GM21381 (cell line): Measurements from ENCODE around the gene EPB41L2.
"Not testable (repeated sequence)": the region's sequence is repeated elsewhere in the genome, so short reads cannot be mapped to it uniquely, and the experiment has no call there.

Experiments
- ATAC-seq: cut with Tn5 transposase; IDR thresholded peaks from one replicate; pipeline ENCODE4 v1.9.1; 2021; ENCODE audit warnings: mild to moderate bottlenecking, moderate library complexity; ENCODE audit not compliant: unreplicated experiment

The EPB41L2 gene

DNA sequence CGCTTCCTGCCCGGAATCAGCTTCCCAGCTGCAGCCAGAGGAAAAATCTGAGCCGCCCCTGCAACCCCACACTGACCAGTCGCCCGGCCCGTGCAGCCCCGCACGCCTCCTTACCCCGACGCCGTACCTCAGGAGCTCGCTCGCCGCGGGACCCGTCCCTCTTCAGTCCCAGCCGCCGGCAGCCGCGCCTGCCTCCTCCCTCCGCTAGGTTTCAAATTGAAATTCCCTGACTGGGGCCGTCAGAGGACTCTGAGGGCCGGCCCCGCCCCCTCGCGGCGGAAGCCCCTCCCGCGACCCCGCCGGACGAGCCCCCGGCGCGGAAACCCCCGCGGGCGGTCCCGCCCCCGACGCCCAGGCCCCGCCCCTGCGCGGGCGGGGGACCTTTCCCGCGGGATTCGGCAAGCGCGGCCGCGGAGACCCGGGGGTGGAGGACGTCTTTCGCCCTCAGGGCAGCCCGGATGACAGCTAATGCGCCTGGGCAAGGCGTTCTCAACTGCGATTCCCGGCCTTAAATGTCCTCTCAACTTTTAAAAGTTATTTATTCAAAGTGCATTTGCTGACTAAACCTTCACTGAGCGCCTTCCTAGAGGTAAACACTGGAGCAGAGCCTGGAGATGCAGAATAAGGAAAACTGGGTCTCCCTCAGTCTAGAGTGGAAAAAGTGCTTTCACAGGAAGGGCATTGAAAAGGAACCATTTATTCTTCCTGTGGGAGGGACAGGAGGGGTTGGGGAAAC lies at the start of gene EPB41L2:
Gene EPB41L2, minus strand, starts transcription at position 218 of the 736 bp plus-strand sequence. CDS start 106,760 bp downstream, outside the sequence.
- ATAC-seq, result peak; percentile 77

DNA sequence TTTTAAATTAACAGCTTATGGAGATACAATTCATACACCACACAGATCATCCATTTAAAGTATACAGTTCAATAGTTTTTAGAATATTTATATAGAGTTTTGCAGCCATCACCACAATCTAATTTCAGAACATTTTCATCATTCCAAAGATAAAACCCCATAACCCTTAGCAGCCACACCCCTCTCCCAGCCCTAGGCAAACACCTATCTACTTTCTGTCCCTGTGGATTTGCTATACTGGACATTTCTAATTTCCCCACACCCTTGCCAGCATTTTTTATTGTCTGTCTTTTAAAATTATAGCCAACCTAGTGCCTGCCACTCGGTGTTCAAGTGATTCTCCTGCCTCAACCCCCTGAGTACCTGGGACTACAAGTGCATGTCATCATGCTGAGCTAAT lies 49.2 kb upstream of the EPB41L2 start:
- ATAC-seq, result no peak

DNA sequence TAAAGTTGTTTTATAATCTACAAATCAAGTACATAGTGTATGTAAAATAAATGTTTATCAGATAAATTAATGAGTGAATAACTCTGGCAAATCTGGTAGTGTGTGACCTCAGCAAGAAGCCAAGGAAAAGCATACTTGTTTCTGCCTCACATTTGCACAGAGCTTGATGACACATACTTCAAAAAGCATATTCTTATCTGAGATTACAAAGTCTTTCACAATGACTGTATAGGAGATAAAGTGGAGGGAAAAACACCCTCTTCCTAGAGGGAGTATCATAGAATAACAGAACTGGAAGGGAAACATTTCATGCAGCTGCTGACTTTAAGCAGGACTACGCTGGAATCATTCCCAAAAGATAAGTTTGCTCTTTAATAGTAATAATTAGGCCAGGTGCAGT lies 44.1 kb upstream of the EPB41L2 start:
- ATAC-seq, result no peak

DNA sequence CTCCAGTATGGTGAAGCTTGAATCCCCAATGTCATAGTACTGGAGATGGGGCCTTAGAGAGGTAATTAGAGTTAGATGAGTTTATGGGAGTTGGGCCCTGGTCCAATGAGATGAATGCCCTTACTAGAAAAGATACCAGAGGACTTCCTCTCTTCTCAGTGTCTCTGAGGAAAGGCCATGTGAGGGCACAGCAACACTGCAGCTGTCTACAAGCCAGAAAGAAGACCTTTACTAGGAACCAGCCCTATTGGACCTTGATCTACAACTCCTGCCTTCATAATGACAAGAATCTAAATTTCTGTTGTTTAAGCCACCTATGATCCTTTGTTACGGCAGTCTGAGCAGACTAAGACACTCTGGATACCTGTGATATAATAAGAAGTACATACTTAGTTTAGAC lies 40.9 kb upstream of the EPB41L2 start:
- no peak for ATAC-seq

DNA sequence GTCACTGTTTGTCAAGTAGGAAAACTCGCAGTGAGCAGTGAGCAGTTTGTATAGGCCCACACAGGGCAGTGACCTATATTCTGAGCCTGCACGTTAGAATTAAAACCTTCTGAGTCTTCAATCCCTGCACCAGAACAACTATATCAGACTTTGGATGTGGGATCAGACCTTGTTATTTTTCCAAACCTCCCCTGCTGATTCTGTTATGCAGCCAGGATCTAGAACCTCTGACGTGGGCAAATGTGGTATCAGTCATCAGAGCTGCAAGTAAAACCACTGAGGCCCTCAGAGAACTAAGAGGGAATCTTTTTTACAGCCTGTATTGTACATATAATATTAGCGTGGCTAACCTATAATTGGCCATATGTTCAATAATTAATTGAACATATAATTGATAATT lies 40.3 kb upstream of the EPB41L2 start:
- ATAC-seq, result no peak

DNA sequence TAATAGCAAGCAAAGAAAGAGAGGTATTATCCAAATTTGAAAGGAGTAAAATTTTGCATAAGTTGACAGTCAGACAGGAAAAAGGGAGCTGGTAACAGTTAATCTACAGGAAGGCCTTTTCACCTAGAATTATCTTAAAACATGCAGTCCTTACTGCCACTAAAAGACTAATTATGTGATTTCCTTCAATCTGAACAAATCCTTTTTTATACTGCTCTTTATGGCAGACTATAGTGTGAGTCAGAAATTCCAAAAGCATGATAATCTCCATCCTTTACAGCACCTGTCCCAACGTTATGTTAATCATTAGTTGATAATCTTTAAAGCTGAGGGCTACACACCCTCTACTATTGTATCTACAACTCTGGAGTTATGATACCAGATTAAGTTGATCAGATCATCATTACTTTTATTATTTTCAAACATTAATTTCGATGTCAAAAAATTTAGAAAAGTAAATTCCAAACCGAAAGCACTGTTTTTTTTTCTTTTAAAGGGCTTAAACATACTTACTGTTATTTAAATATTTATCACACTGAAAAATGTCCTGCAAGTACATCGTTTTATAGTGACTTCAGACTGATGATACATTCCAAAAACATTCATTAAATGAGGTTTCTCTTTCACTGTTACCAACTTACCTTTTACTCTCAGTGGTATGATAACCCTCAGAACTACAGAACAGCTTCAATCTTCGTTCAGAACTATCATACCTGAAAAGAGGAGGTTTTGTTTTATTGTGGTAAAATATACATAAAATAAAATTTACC lies 39.1 kb upstream of the EPB41L2 start:
- no peak for ATAC-seq

DNA sequence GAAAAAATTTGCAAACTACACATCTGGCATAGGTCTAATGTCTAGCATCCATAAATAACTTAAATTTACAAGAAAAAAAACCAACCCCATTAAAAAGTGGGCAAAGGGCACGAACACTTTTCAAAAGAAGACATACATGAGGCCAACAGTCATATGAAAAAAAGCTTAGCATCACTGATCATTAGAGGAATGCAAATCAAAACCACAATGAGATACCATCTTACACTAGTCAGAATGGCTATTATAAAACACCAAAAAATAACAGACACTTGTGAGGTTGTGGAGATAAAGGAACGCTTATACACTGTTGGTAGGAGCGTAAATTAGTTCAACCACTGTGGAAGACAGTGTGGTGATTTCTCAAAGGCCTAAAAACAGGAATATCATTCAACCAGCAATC lies 33.7 kb upstream of the EPB41L2 start:
- ATAC-seq, result no peak

DNA sequence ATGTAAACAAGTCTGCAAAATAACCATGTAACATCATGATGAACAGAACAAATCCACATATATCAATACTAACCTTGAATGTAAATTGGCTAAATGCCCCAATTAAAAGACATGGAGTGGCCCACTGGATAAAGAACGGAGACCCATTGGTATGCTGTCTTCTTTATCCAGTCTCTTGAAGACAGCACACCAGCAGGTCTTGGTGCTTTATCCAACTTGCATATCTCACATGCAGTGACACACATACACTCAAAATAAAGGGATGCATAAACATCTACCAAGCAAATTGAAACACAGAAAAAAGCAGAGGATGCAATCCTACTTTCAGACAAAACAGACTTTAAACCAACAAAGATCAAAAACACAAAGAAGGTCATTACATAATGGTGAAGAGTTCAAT lies 30.3 kb upstream of the EPB41L2 start:
- ATAC-seq, result no peak

DNA sequence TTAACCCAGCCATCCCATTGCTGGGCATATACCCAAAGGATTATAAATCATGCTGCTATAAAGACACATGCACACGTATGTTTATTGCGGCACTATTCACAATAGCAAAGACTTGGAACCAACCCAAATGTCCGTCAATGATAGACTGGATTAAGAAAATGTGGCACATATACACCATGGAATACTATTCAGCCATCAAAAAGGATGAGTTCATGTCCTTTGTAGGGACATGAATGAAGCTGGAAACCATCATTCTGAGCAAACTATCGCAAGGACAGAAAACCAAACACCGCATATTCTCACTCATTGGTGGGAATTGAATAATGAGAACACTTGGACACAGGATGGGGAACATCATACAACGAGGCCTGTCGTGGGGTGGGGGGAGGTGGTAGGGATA lies 28.9 kb upstream of the EPB41L2 start:
- not testable (repeated sequence) for ATAC-seq

DNA sequence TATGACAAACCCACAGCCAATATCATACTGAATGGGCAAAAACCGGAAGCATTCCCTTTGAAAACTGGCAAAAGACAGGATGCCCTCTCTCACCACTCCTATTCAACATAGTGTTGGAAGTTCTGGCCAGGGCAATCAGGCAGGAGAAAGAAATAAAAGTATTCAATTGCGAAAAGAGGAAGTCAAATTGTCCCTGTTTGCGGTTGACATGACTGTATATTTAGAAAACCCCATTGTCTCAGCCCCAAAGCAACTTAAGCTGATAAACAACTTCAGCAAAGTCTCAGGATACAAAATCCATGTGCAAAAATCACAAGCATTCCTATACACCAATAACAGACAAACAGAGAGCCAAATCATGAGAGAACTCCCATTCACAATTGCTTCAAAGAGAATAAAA lies 27.3 kb upstream of the EPB41L2 start:
- ATAC-seq, result not testable (repeated sequence)

DNA sequence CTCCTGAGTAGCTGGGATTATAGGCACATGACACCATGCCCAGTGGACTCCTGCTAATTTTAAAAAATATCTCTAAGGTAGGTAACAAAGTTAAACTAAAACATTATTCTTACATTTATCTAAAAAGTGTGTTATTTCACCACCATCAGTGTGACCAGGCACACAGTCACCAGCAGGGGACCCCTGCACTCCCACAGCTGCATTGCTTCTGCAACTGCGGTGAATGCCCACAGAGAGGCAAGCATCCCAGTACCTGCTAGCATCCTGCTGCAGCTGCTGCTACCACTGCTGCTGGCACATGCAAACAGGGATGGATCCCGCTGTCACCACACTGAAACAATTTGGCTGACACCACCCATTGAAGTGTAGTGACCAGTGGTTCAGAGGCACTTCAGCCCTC lies 21.9 kb upstream of the EPB41L2 start:
- ATAC-seq, result no peak

DNA sequence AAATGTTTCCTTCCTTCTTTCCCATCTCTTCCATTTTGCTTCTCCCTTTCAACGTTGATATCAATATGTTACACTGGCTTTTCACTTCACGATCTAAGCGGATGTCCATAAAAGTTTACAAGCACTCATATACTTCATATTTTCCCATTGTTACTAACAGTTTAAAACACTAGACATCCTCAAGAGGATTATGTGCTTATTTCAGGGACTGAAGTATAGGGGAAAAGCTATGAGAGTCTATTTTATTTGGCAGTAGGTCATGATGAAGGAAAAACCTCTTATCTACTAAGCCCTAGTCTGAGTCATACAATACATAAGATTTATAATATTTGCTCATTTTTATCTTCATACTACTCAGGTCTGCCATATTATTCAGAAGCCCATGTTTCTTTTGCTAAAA lies 20.6 kb upstream of the EPB41L2 start:
- ATAC-seq, result no peak

DNA sequence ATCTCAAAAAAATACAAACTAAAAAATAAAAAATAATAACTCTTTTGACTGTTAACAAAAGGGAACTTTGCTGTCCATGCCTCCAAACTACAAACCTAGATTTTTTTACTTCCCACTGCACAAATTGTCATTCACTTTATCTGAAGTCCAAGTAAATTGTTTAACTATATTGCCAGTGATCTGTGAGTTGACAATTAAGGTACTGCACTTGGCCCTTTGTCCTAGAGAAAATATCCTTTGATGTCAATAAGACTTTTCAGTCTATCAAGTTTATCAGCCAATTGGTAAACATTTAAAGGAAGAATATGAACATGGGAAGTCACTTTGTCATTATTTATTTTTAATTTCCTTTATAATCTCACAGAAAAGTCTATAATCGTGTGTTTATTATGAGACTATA lies 19.3 kb upstream of the EPB41L2 start:
- ATAC-seq, result no peak

DNA sequence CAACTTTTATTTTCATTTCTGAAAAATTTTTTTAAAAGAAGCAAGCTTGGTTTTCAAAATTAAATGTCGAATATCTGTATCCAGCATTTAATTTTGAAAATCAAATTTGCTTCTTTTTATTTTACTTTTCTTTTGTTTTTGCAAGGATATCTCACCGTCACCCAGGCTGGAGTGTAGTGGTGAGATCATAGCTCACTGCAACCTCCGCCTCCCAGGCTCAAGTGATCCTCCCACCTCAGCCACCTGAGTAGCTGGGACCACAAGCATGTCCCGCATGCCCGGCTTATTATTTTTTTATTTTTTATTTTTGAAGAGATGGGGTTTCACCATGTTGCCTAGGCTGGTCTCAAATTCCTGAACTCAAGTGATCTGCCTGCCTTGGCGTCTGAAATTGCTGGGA lies 17.0 kb upstream of the EPB41L2 start:
- ATAC-seq, result no peak

DNA sequence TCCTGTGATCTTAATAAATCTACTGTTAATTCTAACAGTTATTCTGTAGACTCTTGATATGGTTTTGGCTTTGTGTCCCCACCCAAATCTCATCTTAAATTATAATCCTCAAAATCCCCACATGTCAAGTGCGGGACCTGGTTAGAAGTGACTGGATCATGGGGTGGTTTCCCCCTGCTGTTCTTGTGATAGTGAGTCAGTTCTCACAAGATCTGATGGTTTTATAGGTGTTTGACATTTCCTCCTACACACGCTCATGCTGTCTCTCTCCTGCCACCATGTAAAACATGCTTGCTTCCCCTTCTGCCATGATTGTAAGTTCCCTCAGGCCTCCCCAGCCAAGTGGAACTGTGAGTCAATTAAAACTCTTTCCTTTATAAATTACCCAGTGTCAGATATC lies 10.5 kb upstream of the EPB41L2 start:
- ATAC-seq, result no peak

DNA sequence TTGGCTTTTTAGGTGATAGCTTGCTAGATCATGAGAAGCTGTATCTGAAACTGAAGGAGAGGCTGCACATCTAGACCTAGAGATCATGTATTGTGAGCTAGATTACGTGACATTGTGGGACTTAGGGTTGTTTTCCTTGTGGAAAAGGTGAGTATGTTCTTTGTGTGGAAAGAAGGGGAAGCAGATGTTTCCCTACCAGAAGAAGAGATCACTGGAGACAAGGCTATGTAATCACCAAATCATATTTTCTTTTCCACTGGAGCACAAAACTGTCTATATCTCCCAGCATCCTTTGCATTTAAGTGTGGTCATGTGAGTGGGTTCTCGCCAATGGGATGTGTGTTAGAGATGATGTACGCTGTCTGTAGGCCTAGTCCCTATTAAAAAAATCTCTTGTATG lies 7.0 kb upstream of the EPB41L2 start:
- ATAC-seq, result no peak

DNA sequence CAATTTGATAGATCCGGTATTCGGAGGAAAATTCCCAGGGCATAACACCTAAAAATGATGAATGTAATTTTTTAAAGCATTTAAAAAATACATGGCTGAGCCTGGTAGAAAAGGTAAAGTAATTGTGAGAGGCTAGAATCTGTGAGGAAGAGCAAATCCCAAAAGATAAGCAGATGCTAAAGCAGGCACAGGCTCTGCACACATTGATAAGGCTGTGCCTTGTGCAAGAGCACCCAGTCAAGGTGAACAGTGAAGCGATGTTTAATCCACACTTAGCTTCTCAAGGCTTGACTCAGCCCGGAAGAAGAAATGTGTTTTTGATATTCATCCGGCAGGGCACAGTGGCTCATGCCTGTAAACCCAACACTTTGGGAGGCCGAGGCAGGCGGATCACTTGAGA lies 5.1 kb upstream of the EPB41L2 start:
- ATAC-seq, result no peak

DNA sequence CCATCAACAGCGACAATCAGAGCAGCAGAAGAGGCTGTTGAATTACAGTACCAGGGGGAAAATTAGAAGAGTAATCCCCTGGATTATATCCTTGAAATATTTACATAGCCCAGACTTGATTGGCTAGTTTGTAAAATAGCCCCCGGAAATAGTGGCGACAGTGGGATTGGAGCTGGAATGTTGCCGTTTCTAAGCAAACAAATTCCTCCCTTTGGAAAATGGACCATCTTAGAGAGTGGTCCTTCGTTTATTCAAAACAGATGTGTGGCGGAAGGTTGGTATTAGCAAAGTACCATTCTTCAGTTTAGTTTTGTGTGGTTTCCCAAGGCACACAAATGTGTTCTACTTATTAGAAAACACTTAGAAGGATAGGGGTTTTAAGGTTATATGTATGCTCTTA lies 4.5 kb upstream of the EPB41L2 start:
- ATAC-seq, result no peak

DNA sequence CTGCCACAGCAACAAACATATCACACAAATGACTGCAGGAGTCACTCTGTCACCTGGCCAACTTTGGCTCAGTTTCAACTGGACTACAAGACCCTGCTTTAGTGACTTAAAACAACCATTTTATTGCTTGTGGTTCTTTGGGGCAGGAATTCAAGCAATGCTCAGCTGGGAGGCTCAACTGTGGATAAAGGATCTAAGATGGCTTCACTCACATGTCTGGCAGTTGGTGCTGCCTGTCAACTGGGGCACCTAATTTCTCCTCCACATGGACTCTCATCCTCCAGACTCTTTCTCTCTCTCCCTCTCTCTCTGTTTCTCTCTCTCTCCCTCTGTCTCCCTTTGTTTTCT lies 2.8 kb upstream of the EPB41L2 start:
- ATAC-seq, result no peak

DNA sequence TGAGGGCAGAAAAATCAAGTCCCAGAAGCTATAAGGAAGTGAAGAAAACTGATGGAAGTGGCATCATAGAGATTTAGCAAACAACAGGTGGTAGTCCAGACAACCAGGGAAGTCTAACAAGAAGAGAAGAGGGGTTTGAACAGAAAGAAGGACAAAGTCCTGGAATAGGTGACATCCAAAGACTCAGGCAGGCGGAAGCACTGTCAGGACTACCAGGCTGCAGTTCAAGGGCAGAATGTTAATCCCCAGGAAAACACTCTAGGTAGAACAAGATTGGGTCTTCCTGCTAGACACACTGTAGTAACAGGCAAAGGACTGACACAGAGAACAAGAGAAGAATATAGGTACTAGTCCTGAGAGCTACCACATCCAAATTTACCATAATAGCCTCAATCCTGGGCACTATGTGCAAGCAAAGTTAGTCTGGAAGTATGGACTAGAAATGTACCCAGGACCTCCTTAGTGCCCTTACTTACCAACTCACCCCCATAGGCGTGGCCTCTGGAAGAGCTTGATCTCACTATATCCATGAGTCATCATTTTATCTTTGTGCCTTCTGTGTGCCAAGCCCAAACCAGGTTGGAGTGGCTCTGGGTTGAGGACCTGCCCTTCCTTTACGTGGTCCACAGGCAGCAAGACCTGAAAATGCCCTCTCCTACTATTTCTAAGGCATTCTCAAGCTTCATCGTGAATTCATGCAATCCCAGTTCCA lies 2.2 kb upstream of the EPB41L2 start:
- ATAC-seq, result no peak

DNA sequence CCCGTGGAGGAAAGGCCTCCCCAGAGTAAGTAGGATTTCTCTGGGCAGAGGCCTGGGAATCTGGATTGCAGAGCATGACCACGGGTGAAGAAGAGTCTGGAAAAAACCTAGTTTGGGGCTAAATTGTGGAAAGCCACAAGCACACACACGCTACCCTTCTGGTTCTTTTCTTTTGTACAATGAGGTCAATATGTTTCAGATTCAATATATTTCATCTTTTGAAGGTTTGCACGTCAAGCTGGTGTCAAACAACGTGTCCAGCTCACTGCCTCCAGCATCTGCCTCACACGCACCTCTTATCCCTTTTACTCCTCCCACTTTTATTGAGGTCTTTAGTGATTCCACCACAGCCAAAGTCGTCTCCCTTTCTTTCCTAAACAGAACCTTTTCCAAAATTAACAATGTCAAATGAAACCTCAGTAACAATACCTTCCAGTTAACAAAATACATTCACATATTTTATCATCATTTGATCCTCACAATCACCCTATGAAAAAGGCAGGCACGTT lies 773 bp upstream of the EPB41L2 start:
- ATAC-seq, result peak; percentile 13
